HG02759 (cell line): Measurements from ENCODE around the gene LAMP5.

Experiments used
- ATAC-seq: cut with Tn5 transposase; IDR thresholded peaks from one replicate; pipeline ENCODE4 v1.9.1; 2021; ENCODE audit warnings: mild to moderate bottlenecking, moderate library complexity; ENCODE audit not compliant: unreplicated experiment

The LAMP5 gene

GRCh38 chr20:9514461-9515213 is at the start of gene LAMP5:
LAMP5 (plus strand) TSS chr20:9514590; CDS start chr20:9514853, 263 bp downstream.
- no peak for ATAC-seq

- no peak for ATAC-seq
These were observed 46.4 kb upstream of the LAMP5 start for GRCh38 chr20:9467995-9468394.

GRCh38 chr20:9474835-9475415 is 39.5 kb upstream of the LAMP5 start:
- ATAC-seq, result no peak

GRCh38 chr20:9475456-9475855 is 38.9 kb upstream of the LAMP5 start:
- ATAC-seq, result no peak

- ATAC-seq, result no peak
These were observed 38.2 kb upstream of the LAMP5 start for GRCh38 chr20:9476174-9476573.

GRCh38 chr20:9476637-9477036 is 37.8 kb upstream of the LAMP5 start:
- no peak for ATAC-seq

GRCh38 chr20:9478771-9479170 is 35.6 kb upstream of the LAMP5 start:
- no peak for ATAC-seq

GRCh38 chr20:9480066-9480465 is 34.3 kb upstream of the LAMP5 start:
- no peak for ATAC-seq

- no peak for ATAC-seq
These were observed 32.2 kb upstream of the LAMP5 start for GRCh38 chr20:9482180-9482579.

GRCh38 chr20:9483131-9483530 is 31.3 kb upstream of the LAMP5 start:
- ATAC-seq, result no peak

- ATAC-seq, result no peak
These were observed 28.6 kb upstream of the LAMP5 start for GRCh38 chr20:9485614-9486340.

- no peak for ATAC-seq
These were observed 27.2 kb upstream of the LAMP5 start for GRCh38 chr20:9487231-9487630.

GRCh38 chr20:9488063-9488462 is 26.3 kb upstream of the LAMP5 start:
- ATAC-seq, result no peak

- no peak for ATAC-seq
These were observed 24.2 kb upstream of the LAMP5 start for GRCh38 chr20:9490161-9490560.

- no peak for ATAC-seq
These were observed 23.8 kb upstream of the LAMP5 start for GRCh38 chr20:9490631-9491030.

GRCh38 chr20:9491324-9491723 is 23.1 kb upstream of the LAMP5 start:
- no peak for ATAC-seq

- no peak for ATAC-seq
These were observed 22.3 kb upstream of the LAMP5 start for GRCh38 chr20:9492067-9492466.

- ATAC-seq, result no peak
These were observed 20.6 kb upstream of the LAMP5 start for GRCh38 chr20:9493803-9494202.

- ATAC-seq, result no peak
These were observed 18.7 kb upstream of the LAMP5 start for GRCh38 chr20:9495701-9496100.

- no peak for ATAC-seq
These were observed 18.2 kb upstream of the LAMP5 start for GRCh38 chr20:9496155-9496554.

- no peak for ATAC-seq
These were observed 16.1 kb upstream of the LAMP5 start for GRCh38 chr20:9498322-9498721.
